ENCODE data around the gene MTPN. TPM values are rescaled to one million over a fixed set of nuclear protein-coding genes. Genes with fewer than 3 reads are reported as not detected.

The MTPN gene
- total RNA-seq, 1 donor from 2014 or later: 120 TPM

- H3K4me3 ChIP-seq (ENCODE audit: low read depth, low read length): no peak overlapping the region
- DNase-seq (ENCODE audit: low read depth): no peak
Observed at GRCh38 chr7:135884495-135885232, 92.5 kb downstream of the MTPN start.

GRCh38 chr7:135879233-135879632, 97.9 kb downstream of the MTPN start:
- no peak for TF ChIP-seq CTCF (conservative IDR thresholded peaks at IDR 0.05; ENCODE audit: low read depth, low read length)
- DNase-seq (ENCODE audit: low read depth): no peak
- H3K4me3 ChIP-seq (ENCODE audit: low read depth, low read length): no peak overlapping the region

More at GRCh38 chr7:135884495-135885232, 92.5 kb downstream of the MTPN start:
- TF ChIP-seq CTCF (conservative IDR thresholded peaks at IDR 0.05; ENCODE audit: low read depth, low read length): no peak

- no peak for TF ChIP-seq CTCF (conservative IDR thresholded peaks at IDR 0.05; ENCODE audit: low read depth, low read length)
- no peak for DNase-seq (ENCODE audit: low read depth)
- no peak overlapping the region for H3K4me3 ChIP-seq (ENCODE audit: low read depth, low read length)
Observed at GRCh38 chr7:135878284-135878683, 98.9 kb downstream of the MTPN start.

GRCh38 chr7:135877805-135878204, 99.4 kb downstream of the MTPN start:
- no peak for TF ChIP-seq CTCF (conservative IDR thresholded peaks at IDR 0.05; ENCODE audit: low read depth, low read length)
- DNase-seq (ENCODE audit: low read depth): no peak
- no peak overlapping the region for H3K4me3 ChIP-seq (ENCODE audit: low read depth, low read length)

Other genes starting within 250 kb of the MTPN start
- gene SLC13A4, start 249.2 kb downstream of the MTPN start, total RNA-seq: not detected in 2 replicates
- gene FAM180A, start 228.5 kb downstream of the MTPN start, total RNA-seq: not detected in 2 replicates

All from epithelial cell of proximal tubule (primary cell).